ENCODE measurements around the gene ECE1.

DNA sequence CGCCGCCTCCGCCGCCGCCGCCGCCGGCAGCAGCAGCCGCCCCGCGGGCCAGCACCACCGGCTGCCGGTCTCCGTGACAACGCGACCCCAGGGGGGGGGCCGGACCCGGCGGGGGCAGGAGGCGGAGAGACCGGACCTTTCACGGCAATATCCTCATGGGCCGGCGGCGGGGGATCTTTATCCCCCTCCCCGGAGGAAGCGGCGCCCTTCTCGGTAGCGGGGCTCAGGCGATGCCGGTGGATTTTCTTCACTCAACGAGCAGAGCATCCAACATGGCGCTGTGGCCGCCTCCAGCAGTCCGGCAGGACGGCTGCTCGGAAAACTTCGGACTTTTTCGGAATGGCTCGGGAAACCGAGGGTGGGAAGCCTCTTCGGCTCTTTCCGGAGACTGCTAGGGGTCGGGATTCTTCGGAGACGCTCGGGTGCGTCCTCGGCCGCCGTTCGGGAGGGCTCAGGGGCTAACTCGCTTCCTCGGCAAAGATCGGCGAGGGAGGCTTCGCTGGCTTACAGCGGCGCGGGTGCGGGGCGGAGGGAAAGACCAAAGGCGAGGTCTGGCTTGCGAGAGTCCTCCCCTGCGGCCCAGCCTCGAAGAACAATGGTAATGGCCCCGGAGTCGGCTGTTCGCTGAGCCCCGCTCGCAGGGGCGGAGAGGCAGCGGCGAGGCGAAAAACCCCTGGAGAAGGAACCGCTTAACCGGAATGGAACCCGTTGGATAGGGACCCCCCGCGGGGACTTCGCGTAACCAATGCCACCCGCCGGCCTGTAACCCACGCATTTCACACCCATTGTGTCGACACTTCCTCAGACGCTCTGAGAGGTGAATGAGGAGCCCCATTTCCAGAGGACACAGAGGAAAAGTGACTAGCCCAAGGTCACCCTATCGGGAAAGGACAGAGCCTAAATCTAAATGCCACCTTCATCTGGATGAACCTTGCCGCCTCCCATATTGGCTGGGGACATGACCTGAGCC is 113.4 kb downstream of the ECE1 start, which contains the start of gene EIF4G3:
- TF ChIP-seq NFXL1 (IDR thresholded peaks at IDR 0.05; ENCODE audit: borderline replicate concordance) (no peak), SMC3 (IDR thresholded peaks at IDR 0.05; ENCODE audit: borderline replicate concordance, low read length) (no peak), ZNF384 (IDR thresholded peaks at IDR 0.05; ENCODE audit: borderline replicate concordance, low read depth, low read length) (no peak), GATAD2B (conservative IDR thresholded peaks at IDR 0.05; ENCODE audit: low read depth) (peak; percentile 55), SMAD1 (IDR thresholded peaks at IDR 0.05; ENCODE audit: low read depth, partially characterized antibody) (no peak), CBFB (IDR thresholded peaks at IDR 0.05; ENCODE audit: low read depth) (peak; percentile 51; the same call in 1 of the 2 replicates), HDAC6 (IDR thresholded peaks at IDR 0.05; ENCODE audit: unreplicated experiment) (no peak), TAF1 (IDR thresholded peaks at IDR 0.05; ENCODE audit: borderline replicate concordance, low read depth, low read length) (peak; percentile 85), LARP7 (IDR thresholded peaks at IDR 0.05) (peak; percentile 44), FOXM1 (IDR thresholded peaks at IDR 0.05; ENCODE audit: low read depth, low read length) (no peak), NFIC (IDR thresholded peaks at IDR 0.05; ENCODE audit: low read depth, low read length) (no peak)
- TF ChIP-seq, protein P1, sequence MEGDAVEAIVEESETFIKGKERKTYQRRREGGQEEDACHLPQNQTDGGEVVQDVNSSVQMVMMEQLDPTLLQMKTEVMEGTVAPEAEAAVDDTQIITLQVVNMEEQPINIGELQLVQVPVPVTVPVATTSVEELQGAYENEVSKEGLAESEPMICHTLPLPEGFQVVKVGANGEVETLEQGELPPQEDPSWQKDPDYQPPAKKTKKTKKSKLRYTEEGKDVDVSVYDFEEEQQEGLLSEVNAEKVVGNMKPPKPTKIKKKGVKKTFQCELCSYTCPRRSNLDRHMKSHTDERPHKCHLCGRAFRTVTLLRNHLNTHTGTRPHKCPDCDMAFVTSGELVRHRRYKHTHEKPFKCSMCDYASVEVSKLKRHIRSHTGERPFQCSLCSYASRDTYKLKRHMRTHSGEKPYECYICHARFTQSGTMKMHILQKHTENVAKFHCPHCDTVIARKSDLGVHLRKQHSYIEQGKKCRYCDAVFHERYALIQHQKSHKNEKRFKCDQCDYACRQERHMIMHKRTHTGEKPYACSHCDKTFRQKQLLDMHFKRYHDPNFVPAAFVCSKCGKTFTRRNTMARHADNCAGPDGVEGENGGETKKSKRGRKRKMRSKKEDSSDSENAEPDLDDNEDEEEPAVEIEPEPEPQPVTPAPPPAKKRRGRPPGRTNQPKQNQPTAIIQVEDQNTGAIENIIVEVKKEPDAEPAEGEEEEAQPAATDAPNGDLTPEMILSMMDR (IDR thresholded peaks at IDR 0.05 in 2 of 3, conservative IDR thresholded peaks at IDR 0.05 in 1 of 3; ENCODE audit: control insufficient read depth in 2 of 3, extremely low read depth in 1 of 3, insufficient read depth in 1 of 3, low read depth in 3 of 3, low read length in 3 of 3), result no peak
- TF ChIP-seq, protein P2, sequence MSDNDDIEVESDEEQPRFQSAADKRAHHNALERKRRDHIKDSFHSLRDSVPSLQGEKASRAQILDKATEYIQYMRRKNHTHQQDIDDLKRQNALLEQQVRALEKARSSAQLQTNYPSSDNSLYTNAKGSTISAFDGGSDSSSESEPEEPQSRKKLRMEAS (IDR thresholded peaks at IDR 0.05; ENCODE audit: low read depth, low read length), result no peak
- TF ChIP-seq, protein P3, sequence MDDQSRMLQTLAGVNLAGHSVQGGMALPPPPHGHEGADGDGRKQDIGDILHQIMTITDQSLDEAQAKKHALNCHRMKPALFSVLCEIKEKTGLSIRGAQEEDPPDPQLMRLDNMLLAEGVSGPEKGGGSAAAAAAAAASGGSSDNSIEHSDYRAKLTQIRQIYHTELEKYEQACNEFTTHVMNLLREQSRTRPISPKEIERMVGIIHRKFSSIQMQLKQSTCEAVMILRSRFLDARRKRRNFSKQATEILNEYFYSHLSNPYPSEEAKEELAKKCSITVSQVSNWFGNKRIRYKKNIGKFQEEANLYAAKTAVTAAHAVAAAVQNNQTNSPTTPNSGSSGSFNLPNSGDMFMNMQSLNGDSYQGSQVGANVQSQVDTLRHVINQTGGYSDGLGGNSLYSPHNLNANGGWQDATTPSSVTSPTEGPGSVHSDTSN (IDR thresholded peaks at IDR 0.05; ENCODE audit: insufficient replicate concordance, low read depth, low read length), result no peak

Data from GM12878 (cell line).